Inflammatory macrophage treated with lipopolysaccharide for 1 hour (primary cell): Measurements from ENCODE around the gene FGF4.
"Not testable (repeated sequence)": the region's sequence is repeated elsewhere in the genome, so short reads cannot be mapped to it uniquely, and the experiment has no call there.

Experiments
- DNase-seq, 2 donors: peaks; one replicate each; pipeline ENCODE4 v3.0.0-alpha.2; 2020 to 2022

FGF4 gene

DNA sequence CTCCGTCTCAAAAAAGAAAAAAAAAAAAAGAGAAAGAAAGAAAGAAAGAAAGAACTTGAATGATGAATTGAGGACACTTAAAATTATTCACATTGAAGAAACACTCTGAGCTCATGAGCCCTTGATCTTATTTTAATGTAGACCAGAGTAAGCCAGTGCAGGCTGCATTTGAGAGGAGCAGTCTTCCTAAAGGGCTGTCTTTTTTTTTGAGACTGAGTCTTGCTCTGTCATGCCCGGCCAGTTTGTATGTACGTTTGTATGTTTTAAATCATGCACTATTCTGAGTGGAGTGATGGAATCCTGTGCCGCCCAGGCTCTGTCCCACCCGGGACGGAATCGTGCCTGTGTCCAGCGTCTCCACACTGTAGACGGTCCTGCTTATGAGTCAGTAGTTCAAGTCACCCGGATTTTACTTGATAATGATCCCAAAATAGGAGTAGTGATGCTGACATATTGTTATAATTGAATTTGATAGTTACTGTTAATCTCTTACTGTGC, 9.6 kb downstream of the FGF4 start:
- no peak for DNase-seq

- DNase-seq: not testable (repeated sequence)
Observed at GRCh38 chr11:69764918-69765317, 10.2 kb downstream of the FGF4 start.

DNA sequence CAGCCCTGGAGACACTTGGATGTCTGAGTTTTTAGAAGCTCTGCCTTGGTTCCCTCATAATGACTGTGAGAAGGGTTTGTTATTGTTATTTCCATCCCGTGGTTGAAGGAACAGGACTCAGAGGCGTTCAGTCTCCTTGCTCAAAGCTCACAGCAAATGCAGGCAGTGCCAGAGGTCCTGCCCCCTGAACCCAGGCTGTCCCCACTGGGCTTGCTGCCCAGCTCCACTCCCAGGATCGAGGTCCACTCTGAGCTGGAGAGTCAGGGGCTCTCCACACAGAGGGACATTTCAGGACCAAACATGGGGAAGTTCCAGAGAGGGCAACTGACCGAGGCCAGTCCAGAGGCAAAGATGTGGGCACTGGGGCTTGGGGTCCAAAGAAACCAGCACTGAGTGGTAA, 14.8 kb downstream of the FGF4 start:
- no peak for DNase-seq

DNA sequence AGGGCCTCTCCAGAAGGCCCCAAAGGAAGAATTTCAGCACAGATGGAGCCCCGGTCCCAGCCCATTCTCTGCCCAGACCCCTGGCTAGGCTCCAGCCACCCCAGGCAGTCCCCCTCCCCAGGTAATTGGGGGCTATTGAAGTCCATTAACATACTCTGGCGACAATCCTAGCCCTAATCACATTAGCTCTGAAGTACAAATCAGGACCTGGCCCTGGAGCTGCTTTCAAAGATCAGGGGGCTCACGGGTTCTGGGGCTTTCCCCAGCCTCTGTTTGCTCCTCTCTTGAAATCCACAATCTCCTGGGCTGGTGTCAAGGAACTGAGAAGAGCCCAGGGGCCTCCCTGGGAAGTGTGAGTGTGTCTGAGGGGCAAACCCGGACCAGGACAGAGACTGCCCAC, 22.3 kb downstream of the FGF4 start:
- no peak for DNase-seq

DNA sequence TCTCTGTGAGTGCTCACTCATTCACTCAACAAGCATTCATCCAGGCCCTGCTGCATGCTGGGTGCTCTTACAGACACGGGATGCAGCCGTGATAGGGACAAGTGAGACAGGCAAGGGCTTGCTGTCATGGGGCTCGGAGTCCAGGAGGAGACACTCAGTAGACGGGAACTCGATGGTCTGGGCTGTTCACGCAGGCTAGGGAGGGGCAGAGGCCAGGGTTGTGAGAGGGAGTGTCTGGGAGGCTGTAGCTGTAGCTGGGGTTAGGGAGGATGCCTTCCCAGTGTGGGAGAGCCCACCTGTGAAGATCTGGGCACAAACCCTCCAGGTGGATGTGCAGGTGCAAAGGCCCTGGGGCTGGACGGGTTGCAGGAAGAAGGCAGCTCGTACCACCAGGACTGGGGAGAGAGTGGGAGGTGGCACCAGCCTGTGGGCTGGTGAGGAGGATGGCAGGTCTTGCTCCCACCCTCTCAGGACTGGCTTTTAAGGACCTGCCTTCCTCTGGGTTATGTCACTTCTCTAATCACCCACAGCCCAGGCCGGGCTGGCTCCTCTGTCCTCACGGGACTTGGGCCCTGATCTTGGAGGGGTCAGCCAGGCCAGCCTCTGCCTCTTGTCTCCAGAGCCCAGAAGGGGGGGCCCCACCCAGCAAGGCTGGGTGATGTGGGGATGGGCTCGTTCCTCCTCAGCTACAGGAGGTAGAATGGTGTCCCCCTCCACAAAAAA, 24.1 kb downstream of the FGF4 start:
- no peak for DNase-seq

GRCh38 chr11:69750108-69750850, 24.9 kb downstream of the FGF4 start:
- DNase-seq: no peak

DNA sequence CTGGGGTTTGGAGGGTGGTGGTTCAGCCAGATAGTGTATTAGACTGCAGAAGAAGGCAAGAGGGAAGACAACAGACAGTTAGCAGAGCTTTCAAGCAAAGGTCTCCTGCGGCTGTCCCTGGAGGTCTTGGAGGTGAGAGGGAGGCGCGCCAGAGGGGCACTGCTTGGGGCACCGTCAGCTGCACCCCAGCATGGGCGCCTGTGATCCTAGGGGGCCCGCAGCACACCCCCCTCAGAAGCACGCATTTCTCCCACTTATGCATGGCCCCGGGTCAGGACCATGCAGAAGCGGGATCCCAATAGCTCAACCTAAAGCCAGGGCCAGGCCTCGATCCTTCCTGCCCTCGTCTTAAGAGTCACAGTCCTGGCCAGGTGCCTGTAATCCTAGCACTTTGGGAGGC, 26.5 kb downstream of the FGF4 start:
- DNase-seq: no peak

GRCh38 chr11:69746752-69747742, 28.1 kb downstream of the FGF4 start:
- DNase-seq: no peak

- DNase-seq: no peak
Observed at GRCh38 chr11:69746140-69746539, 29.0 kb downstream of the FGF4 start.

GRCh38 chr11:69745201-69745600, 29.9 kb downstream of the FGF4 start:
- DNase-seq: no peak

- no peak for DNase-seq
Observed at GRCh38 chr11:69744435-69744834, 30.7 kb downstream of the FGF4 start.

DNA sequence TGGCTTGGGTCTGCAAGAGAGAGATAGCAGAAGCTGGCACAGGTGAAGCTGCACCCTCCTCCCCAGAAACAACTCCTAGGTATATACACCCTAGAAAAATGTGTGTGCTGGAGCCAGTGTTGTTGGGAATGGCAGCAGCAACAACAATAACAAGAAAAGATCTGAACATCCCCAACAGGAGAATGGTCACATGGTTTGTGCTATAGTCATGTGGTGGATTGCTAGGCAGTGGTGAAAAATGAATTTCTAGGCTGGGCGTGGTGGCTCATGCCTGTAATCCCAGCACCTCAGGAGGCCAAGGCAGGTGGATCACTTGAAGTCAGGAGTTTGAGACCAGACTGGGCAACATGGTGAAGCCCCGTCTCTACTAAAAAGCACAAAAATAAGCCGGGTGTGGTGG, 40.3 kb downstream of the FGF4 start:
- DNase-seq: no peak

DNA sequence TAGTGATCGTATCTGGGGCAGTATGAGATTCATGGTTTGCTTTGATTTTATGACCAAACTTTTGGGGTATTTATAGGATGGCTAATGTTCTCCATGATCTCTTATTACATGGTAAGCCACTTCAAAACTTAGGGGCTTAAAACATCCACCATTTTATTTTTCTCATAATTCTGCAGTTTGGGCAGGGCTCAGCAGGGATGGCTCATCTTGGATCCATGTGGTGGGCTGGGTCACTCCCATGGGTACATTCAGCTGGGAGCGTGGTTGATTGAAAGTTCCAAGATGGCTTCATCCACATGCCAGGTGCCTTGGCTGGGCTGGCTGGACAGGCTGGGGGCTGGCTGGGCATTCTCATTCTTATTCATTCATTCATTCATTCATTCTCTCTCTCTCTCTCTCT, 40.8 kb downstream of the FGF4 start:
- no peak for DNase-seq

DNA sequence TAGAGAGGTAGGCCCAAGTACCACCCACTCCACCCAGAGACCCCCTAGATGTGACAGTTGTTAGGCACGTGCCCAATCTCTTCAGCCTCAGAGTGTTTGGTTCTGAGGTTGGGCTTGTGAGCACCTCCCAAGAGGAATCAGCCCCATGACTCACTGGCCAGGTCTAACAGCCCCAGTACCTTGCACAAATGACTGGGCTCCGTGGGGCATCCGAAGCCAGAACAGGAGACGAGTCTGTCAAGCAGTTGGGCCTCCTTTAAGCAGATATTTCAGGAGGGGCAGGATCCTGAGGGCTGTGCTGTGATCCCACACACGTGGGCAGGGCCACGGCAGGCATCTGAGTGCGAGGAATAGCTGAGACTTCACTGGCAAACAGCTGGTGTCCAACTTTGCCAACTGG, 42.2 kb downstream of the FGF4 start:
- DNase-seq: no peak

DNA sequence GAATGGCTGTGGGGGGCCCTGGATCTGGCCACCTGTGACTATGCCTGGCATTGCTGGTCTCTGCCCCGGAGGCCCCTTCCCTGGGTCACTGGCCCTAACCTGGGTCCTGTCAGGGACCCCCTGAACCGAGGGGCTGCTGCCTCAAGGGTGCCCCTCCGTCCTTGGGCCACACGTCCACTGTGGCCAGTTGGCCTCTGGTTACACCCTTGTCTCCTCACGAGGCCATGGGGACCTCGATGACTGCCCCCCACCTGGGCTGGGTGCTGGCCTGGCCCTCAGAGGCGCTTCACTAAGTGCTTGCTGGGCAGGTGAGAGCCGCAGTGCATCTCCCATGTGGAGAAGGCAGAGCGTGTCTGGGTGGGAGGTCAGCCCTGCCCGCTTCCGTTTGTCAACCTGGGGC, 44.0 kb downstream of the FGF4 start:
- no peak for DNase-seq

- no peak for DNase-seq
Observed at GRCh38 chr11:69730500-69730899, 44.6 kb downstream of the FGF4 start.

GRCh38 chr11:69729252-69729651, 45.9 kb downstream of the FGF4 start:
- no peak for DNase-seq

DNA sequence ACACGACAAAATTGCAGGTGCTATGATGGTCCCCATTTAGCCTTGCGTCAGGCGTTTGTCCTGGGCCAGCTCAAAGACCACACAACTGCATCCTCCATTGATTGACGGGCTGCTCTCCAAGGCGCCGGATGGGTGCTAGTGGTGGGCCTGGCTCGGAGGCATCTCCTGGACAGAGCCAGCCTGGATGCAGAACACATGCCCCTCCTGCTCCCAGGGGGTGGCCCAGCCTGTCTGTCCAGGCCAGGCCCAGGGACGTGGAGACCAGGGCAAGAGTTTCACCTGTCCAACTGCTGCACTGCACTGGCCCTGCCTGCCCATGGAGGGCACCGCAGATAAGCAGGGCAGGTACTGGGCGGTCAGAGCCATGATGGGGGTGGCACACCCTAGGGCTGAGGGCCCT, 47.9 kb downstream of the FGF4 start:
- DNase-seq: no peak

GRCh38 chr11:69726481-69726880, 48.7 kb downstream of the FGF4 start:
- no peak for DNase-seq

- no peak for DNase-seq
Observed at GRCh38 chr11:69726019-69726418, 49.1 kb downstream of the FGF4 start.

DNA sequence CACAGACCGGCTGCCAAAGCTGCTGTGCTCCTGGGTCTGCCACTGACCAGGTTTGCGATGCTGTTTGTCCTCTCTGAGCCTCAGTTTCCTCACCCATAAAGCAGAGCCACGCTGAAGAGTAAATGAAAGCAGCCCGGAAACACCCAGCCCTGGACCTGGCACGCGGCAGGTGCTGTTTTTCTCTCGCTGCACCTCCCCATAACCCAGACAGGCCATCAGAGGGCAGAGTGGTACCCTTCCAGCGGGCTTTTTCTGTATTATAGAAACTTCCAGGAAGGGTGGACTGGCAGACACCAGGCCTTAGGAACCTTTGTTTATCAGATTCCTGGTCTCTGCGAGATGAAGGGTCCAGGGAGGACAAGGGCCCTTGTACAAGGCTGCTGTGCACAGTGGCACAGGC, 53.4 kb downstream of the FGF4 start:
- DNase-seq: no peak

GRCh38 chr11:69721106-69721505, 54.0 kb downstream of the FGF4 start:
- DNase-seq: no peak
